Fibroblast of lung (primary cell): ENCODE measurements around the gene MSI2. TPM values are rescaled to one million over a fixed set of nuclear protein-coding genes. Genes with fewer than 3 reads are reported as not detected.

ENCODE experiments used
- DNase-seq, 2 donors: peaks; one replicate each; pipeline versions ENCODE4 v3.0.0 to v3.0.0-alpha.2; 2010; ENCODE audit warnings: low read depth in 2 of 2
- H2AFZ ChIP-seq: 2 replicates; pipeline ENCODE4 v1.5.1; 2012; ENCODE audit warnings: low read length, control low read depth, inconsistent platforms
- H3K27ac ChIP-seq: 2 replicates; pipeline ENCODE4 v1.5.1; 2011; ENCODE audit warnings: low read length, control low read depth; ENCODE audit not compliant: insufficient read depth
- H3K27me3 ChIP-seq: 2 replicates; pipeline ENCODE4 v1.5.1; 2011; ENCODE audit warnings: mild to moderate bottlenecking, low read length; ENCODE audit not compliant: control insufficient read depth, insufficient read depth
- H3K36me3 ChIP-seq: 2 replicates; pipeline ENCODE4 v1.5.1; 2011; ENCODE audit warnings: low read length; ENCODE audit not compliant: control insufficient read depth, insufficient read depth
- H3K4me1 ChIP-seq: 2 replicates; pipeline ENCODE4 v1.5.1; 2011; ENCODE audit warnings: low read length; ENCODE audit not compliant: control insufficient read depth, insufficient read depth; ENCODE audit errors: extremely low read depth
- H3K4me2 ChIP-seq: 2 replicates; pipeline ENCODE4 v1.5.1; 2011; ENCODE audit warnings: low read length, control low read depth; ENCODE audit not compliant: insufficient read depth; ENCODE audit errors: extremely low read depth
- H3K4me3 ChIP-seq, 4 experiments: fragments of 200-600 bp in 1 of 4; sonication (generic) in 1 of 4; replicated peaks in 1 of 4; 2 replicates each; pipeline ENCODE4 v1.5.1; 2011 to 2016; ENCODE audit warnings: low read length in 4 of 4, low read depth in 3 of 4, mild to moderate bottlenecking in 3 of 4, control low read depth in 2 of 4, inconsistent platforms in 1 of 4, mixed read lengths in 1 of 4; ENCODE audit not compliant: insufficient read depth in 1 of 4; ENCODE audit errors: control extremely low read depth in 1 of 4
- H3K79me2 ChIP-seq: 2 replicates; pipeline ENCODE4 v1.5.1; 2012; ENCODE audit warnings: mild to moderate bottlenecking, low read length, inconsistent platforms; ENCODE audit not compliant: control insufficient read depth, insufficient read depth
- H3K9ac ChIP-seq: 2 replicates; pipeline ENCODE4 v1.5.1; 2011; ENCODE audit warnings: mild to moderate bottlenecking, low read length, control low read depth; ENCODE audit not compliant: insufficient read depth
- H3K9me3 ChIP-seq: 2 replicates; pipeline ENCODE4 v1.5.1; 2012; ENCODE audit warnings: low read depth, low read length; ENCODE audit not compliant: control insufficient read depth, insufficient read depth
- H4K20me1 ChIP-seq: 2 replicates; pipeline ENCODE4 v1.5.1; 2011; ENCODE audit warnings: low read length; ENCODE audit not compliant: control insufficient read depth, insufficient read depth; ENCODE audit errors: extremely low read depth
- EZH2 ChIP-seq: IDR thresholded peaks from 2 replicates; pipeline ENCODE4 v1.5.1; 2012; ENCODE audit warnings: low read length, control low read depth, mild to moderate bottlenecking; ENCODE audit errors: missing control alignments
- polyA plus RNA-seq, 2 donors: library from polyadenylated mRNA; depleted of rRNA in 1 of 2; stranded (reverse) in 1 of 2; unstranded in 1 of 2; fragments of >200 nt; gene quantifications; 2 replicates each; pipeline ENCODE4 v1.2.1, GENCODE V29; 2011 to 2012; ENCODE audit warnings: missing spikeins in 1 of 2
- total RNA-seq: library from RNA; depleted of rRNA; stranded (reverse); fragments of >200 nt; gene quantifications from 2 replicates; pipeline ENCODE4 v1.2.1, GENCODE V29; 2014
- TF ChIP-seq, protein P1 (sequence below), 2 donors: IDR thresholded peaks in 1 of 2; conservative IDR thresholded peaks in 1 of 2; 1 replicate in 1 of 2; 2 replicates in 1 of 2; pipeline ENCODE4 v1.5.1; 2011 to 2012; ENCODE audit warnings: low read length in 2 of 2, control low read depth in 1 of 2, inconsistent platforms in 1 of 2, low read depth in 1 of 2, mild to moderate bottlenecking in 1 of 2

MSI2 gene
- total and polyA plus RNA-seq, 2 donors (not counting 1 experiment from before 2014, with no cell fraction given): 6.8 to 14.2 TPM

DNA sequence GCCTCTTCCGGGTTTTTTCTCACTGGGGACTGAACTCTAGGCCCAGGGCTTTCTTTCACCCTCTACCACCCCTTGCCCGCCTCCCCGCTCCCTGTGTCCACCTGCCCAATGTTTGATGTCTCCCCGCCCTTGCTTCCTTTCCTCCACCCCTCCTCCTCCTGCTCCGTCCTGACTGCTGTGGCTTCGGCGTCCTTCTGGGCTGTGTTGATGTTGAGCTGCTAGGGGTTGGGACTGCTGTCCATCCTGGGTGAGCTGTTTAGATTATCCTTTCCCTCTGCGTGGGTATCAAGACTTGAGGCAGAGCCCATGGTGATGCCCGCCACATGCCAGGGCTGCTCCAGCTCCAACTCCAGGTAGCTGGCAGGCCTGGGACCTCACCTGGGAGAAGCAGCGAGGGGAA, 371.3 kb downstream of the MSI2 start:
- H3K27ac ChIP-seq: no peak overlapping the region
- H3K4me2 ChIP-seq: no peak overlapping the region

DNA sequence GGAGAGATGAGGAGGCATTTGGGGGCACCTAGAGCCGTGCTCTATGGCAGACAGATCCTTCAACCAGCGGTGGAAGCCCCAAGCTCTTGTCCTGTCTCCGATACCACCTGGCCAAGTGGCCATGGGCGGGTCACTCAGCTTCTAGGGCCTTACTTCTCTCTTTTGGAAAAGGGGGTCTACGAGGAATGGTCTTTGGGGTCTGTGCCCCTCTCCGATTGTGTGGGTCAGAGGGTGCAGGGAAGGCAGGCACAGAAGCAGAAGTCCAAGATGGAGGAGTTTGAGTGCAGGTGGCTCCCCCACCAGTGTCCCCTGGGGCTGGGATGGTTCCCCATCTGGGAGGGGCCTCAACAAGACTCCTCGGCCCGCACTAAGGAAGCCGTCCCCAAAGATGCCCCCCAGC, 372.1 kb downstream of the MSI2 start:
- Histone ChIP-seq H3K79me2 (no peaks in the 10 kb centered on the region), H3K4me3 (no peak overlapping the region), H3K9ac (no peak overlapping the region), H4K20me1 (no peaks in the 10 kb centered on the region), H2AFZ (no peak overlapping the region), H3K4me2 (no peak overlapping the region), H3K27me3 (no peaks in the 10 kb centered on the region), H3K36me3 (no peaks in the 10 kb centered on the region), H3K4me1 (no peaks in the 10 kb centered on the region), H3K27ac (no peak overlapping the region), H3K9me3 (no peaks in the 10 kb centered on the region)
- no peak for DNase-seq
- TF ChIP-seq, protein P1, sequence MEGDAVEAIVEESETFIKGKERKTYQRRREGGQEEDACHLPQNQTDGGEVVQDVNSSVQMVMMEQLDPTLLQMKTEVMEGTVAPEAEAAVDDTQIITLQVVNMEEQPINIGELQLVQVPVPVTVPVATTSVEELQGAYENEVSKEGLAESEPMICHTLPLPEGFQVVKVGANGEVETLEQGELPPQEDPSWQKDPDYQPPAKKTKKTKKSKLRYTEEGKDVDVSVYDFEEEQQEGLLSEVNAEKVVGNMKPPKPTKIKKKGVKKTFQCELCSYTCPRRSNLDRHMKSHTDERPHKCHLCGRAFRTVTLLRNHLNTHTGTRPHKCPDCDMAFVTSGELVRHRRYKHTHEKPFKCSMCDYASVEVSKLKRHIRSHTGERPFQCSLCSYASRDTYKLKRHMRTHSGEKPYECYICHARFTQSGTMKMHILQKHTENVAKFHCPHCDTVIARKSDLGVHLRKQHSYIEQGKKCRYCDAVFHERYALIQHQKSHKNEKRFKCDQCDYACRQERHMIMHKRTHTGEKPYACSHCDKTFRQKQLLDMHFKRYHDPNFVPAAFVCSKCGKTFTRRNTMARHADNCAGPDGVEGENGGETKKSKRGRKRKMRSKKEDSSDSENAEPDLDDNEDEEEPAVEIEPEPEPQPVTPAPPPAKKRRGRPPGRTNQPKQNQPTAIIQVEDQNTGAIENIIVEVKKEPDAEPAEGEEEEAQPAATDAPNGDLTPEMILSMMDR (conservative IDR thresholded peaks at IDR 0.05 in 1 of 2, IDR thresholded peaks at IDR 0.05 in 1 of 2; ENCODE audit: low read depth in 1 of 2, low read length in 2 of 2): no peak
- TF ChIP-seq EZH2: no peak

More for the DNA sequence above, 371.3 kb downstream of the MSI2 start:
- H3K36me3 ChIP-seq: no peaks in the 10 kb centered on the region
- H2AFZ ChIP-seq: no peak overlapping the region
- no peak for DNase-seq
- H3K4me3 ChIP-seq: no peak overlapping the region
- no peak overlapping the region for H3K9ac ChIP-seq
- no peaks in the 10 kb centered on the region for H3K27me3 ChIP-seq
- no peaks in the 10 kb centered on the region for H3K79me2 ChIP-seq
- H3K9me3 ChIP-seq: no peaks in the 10 kb centered on the region
- TF ChIP-seq, protein P1 (conservative IDR thresholded peaks at IDR 0.05 in 1 of 2, IDR thresholded peaks at IDR 0.05 in 1 of 2; ENCODE audit: low read depth in 1 of 2, low read length in 2 of 2): no peak
- no peak for TF ChIP-seq EZH2
- H4K20me1 ChIP-seq: no peaks in the 10 kb centered on the region
- H3K4me1 ChIP-seq: no peaks in the 10 kb centered on the region

DNA sequence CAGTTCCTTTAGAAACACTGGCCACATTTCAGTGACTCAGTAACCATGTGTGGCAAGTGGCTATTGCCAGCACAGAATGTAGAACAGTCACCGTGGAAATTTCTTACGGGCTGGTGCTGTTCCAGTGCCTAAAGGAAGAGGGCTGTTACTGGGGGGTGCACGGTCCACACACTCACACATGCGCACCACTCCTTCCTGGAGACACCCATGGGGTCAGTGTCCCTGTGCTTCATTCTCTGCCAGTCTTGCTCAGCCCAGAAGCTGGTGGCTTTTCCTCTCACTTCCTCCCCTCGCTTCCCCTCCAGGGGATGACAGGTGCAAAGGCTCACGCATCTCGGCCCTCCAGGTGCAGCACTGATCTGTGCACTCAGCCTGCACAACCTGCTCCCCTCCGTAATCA, 373.1 kb downstream of the MSI2 start:
- Histone ChIP-seq H3K4me3 (no peak overlapping the region), H3K4me2 (no peak overlapping the region), H3K27ac (no peak overlapping the region), H3K4me1 (no peaks in the 10 kb centered on the region), H3K9ac (no peak overlapping the region), H3K79me2 (no peaks in the 10 kb centered on the region), H2AFZ (no peak overlapping the region), H4K20me1 (no peaks in the 10 kb centered on the region), H3K27me3 (no peaks in the 10 kb centered on the region), H3K9me3 (no peaks in the 10 kb centered on the region), H3K36me3 (no peaks in the 10 kb centered on the region)
- TF ChIP-seq, protein P1 (conservative IDR thresholded peaks at IDR 0.05 in 1 of 2, IDR thresholded peaks at IDR 0.05 in 1 of 2; ENCODE audit: low read depth in 1 of 2, low read length in 2 of 2): no peak
- TF ChIP-seq EZH2: no peak
- DNase-seq: peak in 1 of 2 donors; percentile 13
